NCI-H69 (cell line): ENCODE data around the gene MBD2.
A peak's percentile ranks its signal among the peaks of the same experiment; 100 is the strongest.

Experiments
- DNase-seq: peaks from one replicate; lab custom pipeline; 2025; lab: John Stamatoyannopoulos, UW

MBD2 gene

DNA sequence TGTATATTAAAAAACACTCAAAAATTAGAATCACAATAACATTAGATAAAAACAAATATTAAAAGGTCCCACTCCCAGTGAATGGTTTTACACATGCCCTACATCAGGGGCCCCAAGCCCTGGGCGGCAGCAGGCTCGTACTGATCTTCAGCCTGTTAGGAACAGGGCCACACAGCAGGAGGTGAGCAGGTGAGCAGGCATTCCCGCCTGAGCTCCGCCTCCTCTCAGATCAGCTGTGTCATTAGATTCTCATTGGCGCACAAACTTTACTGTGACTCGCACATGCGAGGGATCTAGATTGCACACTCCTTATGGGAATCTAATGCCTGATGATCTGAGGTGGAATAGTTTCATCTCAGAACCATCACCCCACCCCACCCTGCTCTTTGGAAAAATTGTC is 74.2 kb downstream of the MBD2 start:
- DNase-seq = peak; percentile 29

DNA sequence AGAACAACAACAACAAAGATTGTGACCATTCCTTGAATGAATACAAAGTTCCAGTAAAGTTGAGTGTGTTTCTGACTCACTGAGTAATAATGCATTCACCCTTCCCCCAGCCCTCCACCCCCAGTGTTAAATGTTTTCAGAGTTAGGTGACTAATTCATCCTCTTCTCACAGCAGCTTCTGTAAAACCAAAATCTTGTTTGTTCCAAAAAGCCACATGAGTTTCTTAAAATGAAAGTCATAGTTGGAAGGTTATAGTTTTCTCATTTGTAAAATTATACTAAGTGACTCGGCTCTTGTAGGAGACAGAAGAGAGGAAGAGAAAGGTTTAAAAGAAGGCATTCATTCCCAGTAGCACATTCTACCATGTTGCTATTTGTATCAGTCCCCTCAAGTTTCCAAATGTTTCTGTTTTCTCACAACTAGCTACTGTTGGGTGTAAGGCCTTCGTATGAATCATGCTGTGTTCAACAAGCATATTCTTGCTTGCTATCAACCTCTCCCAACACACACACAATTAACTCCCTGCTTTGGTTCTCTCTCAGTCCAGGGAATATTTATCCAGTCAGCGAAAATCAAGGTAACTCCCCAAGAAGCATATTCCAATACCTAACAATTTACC is 75.3 kb downstream of the MBD2 start:
- no peak for DNase-seq

DNA sequence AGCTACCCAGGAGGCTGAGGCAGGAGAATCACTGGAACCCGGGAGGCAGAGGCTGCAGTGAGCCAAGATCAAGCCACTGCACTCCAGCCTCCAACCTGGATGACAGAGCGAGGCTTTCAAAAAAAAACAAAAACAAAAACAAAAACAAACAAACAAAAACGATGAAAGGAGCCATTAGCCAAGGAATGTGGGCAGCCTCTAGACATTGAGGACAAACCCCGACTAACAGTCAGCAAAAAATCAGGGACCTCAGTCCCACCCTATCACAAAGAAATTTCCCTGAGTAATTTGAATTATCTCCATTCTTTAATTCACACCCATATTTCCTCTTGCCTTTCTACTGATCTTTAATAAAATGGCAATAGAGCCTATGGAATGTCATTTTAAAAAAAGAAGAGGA is 75.8 kb downstream of the MBD2 start:
- DNase-seq = no peak

DNA sequence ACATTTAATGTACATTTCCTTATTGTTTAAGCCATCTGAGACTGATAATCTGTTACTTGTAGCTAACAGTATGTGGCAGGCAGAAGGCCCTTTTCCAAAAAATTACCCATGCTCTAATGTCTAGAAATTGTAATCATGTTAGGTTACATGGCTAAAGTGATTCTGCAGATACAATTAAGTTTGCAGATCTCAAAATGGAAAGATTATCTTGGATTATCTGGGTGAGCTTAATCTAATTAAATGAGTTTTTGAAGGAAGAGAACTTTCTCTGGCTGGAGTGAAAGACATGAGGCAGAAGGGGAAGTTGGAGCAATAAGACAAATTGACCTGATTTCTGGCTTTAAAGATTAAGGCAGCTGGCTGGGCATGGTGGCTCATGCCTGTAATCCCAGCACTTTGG is 76.3 kb downstream of the MBD2 start:
- no peak for DNase-seq

DNA sequence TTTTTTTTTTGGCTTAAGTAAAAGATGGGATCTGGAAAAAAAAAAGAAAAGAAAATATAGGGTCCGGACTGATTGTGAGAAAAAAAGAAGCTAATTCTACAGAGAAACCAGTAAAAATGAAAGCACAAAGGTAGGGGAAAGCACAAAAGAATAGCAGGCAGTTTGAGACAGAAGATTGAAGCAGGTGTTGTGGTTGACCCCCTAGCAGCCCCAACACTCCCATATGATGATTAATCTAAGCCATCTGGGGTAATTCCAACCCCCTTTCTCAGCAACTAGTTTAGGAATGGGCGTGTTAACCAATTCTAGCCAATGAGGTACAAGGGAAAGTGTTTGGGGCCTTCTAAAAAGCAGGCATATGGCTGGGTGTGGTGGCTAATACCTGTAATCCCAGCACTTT is 77.0 kb downstream of the MBD2 start:
- peak; percentile 86 for DNase-seq

DNA sequence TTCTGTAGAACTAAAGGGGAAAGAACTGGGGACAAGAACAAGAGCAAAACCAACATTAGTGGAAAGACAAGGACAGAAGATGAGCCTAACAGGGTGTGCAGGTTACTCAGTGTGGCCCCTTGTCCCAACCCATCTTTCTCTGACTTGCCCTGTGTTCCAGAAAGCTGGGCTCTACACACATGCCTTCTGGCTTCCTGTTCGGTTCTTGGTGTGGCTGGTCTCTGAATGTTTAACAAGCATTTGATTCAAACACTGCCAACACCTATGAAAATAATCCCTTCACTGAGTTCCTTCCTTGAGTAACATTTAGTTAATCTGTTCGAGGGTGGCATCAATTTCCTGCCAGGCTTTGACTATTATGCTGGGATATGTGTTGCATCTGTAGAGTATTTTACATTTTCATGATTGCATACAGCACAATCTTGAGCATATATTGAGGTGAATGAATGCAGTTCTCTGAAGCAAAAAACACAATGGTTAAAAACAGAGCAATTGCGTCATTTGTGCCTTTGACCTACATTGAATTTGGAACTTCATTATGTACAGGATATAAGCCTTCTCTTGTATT is 83.3 kb downstream of the MBD2 start:
- DNase-seq = no peak

DNA sequence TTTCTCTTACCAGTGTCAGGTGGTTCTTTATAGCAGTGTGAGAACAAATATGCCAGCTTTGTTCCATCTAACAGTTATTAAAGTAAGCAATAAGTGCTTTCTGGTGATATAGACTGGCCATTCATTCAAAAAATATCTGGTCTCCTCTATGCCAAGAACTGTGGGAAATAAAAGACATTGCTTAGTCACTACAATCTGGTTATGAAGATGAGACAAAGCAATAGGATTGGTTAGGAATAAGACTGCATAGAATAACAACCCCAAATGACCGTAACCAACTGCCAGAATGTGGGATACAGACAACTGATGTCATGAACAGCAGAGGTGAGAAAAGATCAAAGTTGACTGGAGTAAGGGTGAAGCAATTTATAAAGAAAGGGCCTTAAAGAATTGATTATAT is 83.8 kb downstream of the MBD2 start:
- no peak for DNase-seq

DNA sequence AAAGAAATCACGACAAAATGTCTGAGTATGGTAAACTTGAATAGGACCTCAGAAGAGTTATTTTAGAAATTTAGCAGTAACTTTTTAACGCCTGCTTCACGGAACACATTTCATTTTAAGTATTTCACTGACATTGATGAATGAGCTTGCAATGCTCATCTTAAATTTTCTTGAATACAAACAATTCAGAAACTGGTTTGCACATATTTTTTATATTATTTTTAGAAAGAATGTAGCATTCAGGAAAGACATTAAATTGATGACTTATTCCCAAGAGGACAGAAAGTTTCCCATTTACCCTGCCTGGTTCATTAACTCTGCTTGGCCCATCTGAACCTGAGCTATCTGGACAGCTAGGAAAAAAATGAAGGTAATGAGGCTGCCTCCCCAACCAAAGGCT is 89.3 kb downstream of the MBD2 start:
- no peak for DNase-seq

DNA sequence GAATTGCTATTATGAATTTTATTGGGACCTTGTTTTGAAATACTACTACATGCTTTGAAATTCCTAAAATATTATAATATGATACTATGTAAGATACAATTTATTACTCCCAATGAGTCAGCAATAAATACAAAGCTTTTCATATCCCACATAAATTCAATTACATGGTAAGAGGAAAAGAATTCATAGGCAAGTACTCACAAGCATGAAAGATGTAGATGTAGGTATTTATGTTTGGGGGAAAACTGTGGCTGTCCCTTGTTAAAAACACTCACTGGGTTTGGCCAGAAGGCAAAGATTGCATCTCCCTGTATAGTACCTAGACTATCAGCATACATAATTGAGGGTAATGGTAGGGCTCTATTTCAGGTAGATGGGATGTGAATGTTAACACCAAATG is 90.4 kb downstream of the MBD2 start:
- DNase-seq = peak; percentile 24

DNA sequence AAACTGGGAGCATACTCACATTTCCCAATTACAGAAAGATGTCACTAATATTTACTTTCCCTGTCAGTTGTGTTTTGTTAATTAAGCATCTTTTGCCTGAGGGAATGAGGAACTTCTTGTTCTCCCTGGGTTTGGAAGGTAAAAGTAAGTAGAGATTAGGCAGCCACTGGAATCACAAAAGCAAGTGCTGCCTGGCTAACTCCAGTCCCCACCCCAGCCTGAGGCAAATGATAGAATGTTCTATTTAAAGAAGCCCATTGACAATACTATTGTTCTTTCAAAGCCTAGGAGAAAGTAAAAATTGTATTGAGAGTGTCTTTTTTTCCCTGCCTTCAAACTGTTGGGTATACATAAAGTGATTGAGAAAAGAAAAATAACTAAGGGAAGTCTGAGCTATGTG is 93.8 kb downstream of the MBD2 start:
- DNase-seq = peak; percentile 52

DNA sequence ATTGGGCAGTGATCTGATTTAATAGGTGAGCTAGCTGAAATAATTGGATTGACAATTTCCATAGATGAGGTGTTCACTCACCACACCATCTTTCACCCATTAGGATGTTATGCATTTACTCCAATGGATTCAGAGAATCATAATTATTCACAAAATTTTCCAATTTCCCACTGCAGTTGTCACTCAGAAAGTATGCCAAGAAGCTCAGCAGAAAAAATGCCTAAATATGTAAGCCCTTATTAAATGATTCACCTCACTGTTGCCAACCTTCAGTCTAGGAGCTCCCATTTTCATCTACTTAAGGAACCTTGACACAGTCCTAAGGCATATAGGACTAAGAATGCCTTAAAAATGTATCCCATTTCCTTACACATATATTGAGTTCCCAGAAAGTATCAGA is 94.3 kb downstream of the MBD2 start:
- DNase-seq = no peak

DNA sequence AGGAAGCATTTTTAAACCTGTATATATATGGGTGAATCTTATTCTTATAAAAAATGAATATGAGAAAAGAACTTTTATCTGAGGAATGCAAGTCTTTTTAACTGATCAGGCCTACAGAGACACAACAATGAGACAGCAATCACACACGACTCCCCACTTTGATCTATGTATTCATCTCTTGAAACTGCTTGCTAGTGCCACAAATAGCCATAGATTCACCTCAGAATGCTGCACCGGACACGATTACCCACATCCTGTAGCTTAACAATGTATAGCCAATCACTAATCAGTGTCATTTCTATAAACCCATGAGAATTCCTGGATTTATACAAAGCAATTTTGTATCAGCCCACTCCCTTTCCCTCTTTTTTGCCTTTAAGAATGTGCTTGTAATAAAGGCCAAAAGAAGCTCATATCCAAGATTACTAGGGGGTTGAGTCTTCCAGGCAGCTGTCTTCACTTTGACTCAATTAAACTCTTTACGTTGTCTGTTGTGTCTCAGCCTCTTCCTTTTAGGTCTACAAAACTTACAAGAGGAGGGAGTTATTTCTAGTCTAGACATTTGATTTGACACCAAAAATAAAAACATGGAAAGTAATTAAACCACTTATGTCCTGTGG is 94.9 kb downstream of the MBD2 start:
- DNase-seq = no peak

DNA sequence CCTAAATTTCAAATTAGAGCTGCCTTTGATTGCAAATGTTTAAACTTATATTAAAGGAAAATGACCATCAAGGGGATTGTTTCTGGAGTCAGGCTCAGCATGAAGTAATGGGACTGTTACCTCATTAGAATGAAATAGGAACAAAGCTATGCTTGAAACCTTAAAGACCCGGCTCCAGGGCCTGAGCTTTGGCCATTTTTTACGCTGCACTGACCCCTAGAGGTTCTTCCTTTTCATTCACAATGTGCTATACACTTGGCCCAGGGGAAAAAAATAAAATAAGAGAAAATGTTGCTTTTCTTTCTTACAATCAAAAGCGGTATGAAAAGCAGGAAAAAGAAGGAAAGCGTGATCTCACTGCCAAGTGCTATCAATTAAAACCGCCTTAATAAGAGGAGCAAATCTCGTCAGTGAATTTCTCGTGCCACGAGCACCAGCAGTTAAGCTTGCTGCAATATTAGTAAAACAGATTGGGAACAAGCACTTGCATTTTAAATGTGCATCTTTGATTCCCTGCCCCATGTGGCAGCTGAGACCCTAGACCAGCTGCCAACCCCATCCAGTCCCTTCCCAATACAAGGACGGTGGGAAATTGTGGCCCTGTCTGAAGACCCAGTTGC is 96.6 kb downstream of the MBD2 start:
- peak; percentile 84 for DNase-seq

DNA sequence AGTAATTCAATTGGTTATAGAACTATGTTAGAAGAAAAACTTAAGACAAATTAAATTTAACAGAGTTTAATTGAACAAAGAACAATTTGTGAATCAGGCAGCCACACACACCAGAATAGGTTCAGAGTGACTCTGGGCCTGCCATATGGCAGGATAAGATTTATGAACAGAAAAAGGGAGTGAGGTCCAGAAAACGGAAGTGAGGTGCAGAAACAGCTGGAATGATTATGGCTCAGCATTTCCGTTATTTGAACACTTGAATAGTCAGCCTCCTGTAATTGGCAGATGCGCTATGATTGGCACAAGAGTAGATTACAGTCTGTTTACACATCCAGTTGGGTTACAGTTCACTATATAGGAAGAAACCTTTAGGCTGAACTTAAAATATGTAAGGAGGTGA is 99.0 kb downstream of the MBD2 start:
- peak; percentile 87 for DNase-seq

DNA sequence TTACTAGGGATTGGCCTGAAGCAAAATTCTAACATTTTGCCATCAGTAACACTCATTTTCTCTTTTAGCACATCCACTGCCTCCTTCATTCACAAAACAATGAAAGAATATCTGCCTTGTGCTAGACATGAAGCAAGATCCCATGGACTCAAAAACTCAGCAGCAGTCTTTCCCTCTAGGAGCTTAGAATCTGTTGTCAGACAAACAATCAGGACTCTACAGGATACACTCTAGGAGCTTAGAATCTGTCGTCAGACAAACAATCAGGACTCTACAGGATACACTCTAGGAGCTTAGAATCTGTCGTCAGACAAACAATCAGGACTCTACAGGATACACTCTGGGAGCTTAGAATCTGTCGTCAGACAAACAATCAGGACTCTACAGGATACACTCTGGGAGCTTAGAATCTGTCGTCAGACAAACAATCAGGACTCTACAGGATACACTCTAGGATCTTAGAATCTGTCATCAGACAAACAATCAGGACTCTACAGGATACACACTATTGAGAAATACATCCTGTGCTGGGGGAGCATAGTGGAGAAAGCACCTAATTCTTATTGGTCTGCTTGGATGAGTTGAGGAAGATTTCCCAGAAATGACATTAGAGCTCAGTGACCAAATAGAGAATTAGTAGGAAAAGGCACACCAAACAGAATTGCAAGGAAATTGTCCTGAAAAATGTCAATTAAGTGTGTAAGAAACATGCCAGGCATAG is 100.6 kb downstream of the MBD2 start:
- peak; percentile 33 for DNase-seq

DNA sequence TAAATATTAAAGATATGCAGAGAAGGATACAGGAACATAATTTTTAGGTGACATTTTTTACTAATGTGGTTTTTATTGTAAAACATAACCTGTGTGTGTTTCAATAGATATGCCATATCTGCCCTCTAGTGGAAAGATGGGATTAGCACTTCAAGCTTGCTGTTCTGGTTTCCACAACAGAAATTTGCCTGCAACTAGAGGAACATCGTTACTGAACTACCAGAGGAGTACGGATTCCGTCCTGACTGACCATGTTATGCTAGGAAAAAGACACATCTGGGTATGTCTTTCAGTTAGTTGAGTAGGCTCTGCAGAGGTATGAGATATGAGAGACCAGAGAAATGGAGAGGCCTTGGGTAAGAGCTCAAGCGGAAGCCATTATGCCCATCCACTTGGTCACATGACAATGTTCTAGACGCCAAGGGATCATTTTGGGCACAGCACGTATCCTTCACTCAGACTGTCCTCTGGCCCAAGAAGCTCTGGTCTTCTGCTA is 104.9 kb downstream of the MBD2 start:
- peak; percentile 89 for DNase-seq

DNA sequence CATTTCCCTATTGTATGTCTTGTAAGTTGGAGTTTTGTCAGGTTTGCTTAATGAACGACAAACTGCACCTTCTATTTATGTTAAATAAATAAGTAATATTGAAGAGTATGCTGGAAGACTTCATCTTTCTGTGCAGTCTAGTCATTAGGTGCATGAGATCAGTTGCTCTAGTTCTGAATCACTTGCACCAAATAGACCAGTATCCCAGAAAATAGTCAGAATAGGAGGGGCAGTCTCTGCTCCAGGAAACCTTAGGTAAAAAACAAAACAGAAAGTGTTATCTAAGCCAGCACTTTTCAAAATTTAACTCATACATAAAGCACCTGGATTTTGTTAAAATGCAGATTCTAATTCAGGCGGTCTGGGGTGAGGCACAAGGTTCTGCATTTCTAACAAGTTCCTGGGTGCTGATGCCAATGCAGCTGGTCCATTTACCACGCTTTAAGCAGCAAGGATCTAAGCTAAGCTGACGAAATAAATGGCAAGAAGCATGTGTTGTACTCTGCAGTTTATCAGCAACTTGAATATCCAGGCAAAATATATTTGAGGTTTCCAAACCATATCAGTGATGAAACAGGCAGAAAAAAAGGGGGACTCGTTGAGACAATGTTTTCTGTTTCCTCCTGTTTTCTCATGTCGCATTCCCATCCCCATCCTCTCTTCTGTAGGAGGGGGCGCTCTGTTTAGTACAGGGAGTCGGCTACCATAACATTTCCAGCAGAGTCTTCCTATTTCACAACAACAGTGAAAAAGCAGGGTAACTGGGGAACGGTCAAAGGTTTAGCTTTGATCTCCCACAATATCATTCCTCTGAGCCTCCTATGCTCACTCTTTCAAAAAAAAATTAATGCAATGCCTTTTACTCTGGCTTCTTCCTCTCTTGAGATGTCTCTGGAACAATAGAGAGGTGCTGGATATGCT is 106.4 kb downstream of the MBD2 start:
- DNase-seq = no peak

DNA sequence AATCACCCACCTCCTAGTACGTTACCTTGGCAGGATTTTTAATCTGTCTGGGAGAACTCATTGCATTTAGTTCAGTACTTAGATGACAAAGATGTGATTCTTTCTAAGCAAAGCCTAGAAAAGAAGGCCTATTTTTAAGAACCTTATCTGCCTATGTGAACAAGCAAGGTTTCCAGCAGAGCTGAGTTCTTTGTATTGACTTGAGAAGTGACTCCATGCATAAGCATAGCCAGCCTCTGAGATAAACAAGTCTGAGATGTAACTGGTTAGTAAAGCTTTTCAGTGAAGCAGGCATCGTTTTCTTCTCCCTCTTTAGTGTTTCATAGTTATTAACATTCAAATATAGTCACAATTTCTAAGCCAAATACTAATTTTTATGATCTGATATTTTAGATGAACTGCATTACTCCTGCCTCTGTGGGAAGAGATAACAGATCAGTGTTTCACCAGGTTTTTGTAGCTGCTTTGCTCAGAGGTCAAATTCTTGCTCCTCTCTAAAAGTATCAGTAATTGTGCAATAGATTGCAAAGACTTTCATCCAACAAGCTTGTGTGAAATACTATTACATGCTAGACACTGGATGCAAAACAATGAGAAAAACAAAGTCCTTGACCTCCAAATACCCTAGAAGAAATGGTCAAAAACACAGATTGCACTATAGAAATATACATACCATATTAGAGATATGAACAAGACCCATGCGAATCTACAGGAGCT is 107.8 kb downstream of the MBD2 start:
- no peak for DNase-seq

DNA sequence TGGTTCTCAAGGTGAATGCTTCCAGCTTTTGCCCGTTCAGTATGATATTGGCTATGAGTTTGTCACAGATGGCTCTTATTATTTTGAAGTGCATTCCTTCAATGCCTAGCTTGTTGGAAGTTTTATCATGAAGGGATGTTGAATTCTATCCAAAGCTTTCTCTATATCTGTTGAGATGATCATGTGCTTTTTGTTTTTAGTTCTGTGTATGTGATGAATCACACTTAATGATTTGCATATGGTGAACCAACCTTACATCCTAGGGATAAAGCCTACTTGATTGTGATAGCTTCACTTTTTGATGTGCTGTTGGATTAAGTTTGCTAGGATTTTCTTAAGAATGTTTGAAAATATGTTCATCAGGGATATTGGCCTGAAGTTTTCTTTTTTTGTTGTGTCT is 112.1 kb downstream of the MBD2 start:
- no peak for DNase-seq

DNA sequence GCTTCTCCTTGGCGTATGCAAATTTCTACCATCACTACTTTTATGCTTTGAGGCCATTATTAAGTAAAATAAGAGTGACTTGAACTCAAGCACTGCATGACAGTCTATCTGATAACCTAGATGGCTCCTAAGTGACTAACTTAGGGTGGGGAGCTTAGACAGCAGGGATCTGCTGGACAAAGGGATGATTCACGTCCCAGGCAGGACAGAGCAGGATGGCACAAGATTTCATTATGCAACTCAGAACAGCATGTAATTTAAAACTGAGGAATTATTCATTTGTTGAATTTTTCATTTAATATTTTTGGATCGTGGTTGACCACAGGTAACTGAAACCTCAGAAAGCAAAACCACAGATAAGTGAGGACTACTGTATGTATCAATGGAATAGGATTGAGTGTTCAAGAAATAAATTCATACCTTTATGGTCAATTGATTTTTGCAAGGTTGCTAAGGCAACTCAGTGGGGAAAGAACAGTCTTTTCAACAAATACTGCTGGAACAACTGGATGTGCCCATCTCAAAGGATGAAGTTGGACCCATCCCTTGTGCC is 115.3 kb downstream of the MBD2 start:
- DNase-seq = no peak

DNA sequence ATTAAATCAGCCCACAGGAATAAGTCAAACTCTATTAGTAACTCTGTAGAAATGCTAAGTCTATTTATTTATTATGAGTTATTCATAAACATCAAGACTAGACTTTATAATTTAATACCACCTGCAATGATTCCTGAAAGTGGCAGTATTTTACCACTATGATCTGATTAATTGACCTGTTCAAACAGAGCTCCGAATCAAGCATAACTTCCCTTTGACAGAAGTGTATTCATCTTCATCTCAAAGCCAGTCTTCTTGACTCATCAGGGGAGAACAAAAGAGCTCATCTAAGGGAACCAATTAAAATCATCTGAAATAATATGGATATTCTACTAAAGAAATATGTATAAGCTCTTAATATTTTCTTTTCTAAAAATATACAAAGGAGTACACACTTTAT is 122.3 kb downstream of the MBD2 start:
- no peak for DNase-seq
